Ramos (cell line): ENCODE measurements around the gene LAMTOR3.

Experiments used
- in situ Hi-C: fragments of 300-500 bp; cut with MboI; formaldehyde crosslinking; loops from one replicate; pipeline ENCODE4 v1.14.3; 2022; ENCODE audit warnings: low sequenced_read_pairs; ENCODE audit not compliant: unreplicated experiment

LAMTOR3 gene, protein sequence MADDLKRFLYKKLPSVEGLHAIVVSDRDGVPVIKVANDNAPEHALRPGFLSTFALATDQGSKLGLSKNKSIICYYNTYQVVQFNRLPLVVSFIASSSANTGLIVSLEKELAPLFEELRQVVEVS

GRCh38 chr4:99894161-99894997 lies at the start of gene LAMTOR3:
LAMTOR3 (minus strand) TSS chr4:99894427; CDS start chr4:99893963, 464 bp downstream.
- in situ Hi-C loops: loop anchor here (25.0 kb wide), 1 partner anchor 332 kb away; the partner anchor contains the start of genes MTTP and TRMT10A

DNA sequence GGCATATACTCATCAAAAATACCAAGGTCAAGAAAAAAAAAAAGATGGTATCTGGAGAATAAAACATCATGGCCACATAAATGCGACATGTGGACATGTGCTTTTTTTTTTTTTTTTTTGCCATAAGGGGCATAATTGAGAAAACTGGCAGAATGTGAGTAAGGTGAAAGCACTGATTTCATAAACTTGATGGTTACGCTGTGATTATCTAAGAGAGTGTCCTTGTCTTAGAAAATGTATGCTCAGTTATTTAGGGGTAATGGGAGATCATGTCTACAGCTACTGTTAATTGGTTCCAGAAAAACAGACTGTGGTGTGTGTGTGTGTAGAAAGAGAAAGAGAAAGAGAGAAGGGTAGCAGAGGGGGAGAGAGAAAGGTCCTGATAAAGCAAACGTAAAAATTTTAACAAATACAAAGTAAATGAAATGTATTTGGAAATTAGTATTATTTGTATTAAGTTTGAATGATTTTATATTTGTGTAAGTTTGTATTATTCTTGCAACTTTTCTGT lies 44.1 kb upstream of the LAMTOR3 start:
- in situ Hi-C loops: no loop called here

DNA sequence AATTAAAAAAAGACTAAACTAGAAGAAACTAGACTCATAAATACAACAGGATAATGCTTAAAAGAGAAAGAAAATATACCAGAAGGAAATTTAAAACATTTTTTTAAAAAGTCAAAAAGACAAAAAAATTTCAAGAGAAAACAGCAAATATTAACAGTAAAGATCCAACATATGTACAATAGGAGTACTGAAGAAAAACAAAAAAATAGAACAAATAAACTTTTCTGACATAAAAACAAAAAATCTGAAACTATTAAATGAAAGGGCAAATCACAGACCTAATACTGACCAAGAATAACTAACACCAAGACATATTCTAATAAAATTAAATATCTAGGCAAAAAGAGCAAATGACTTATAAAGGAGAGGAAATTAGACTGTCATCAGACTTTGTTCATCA lies 40.7 kb upstream of the LAMTOR3 start:
- in situ Hi-C loops: no loop called here

- in situ Hi-C loops: no loop called here
Observed at GRCh38 chr4:99927566-99927965, 33.3 kb upstream of the LAMTOR3 start.

- in situ Hi-C loops: no loop called here
Observed at GRCh38 chr4:99921174-99921573, 26.9 kb upstream of the LAMTOR3 start.

DNA sequence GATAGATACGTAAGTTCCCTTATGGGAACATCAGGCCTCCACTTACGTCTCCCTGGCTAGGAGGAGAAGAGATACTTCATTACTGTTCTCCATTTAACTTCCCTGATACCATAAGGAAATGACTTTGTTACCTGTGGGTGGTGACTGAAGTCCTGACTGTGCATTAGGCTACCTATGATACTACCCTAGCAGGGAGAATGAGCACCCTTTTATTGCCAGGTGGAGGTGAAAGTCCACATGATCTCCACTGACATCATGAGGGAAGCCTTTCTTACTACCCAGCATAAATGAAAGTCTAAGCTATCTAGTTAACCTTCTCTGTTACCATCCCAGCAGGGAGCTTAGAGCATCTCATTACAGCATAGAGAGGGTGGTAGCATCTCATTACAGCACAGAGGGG lies 24.4 kb upstream of the LAMTOR3 start:
- in situ Hi-C loops: no loop called here

DNA sequence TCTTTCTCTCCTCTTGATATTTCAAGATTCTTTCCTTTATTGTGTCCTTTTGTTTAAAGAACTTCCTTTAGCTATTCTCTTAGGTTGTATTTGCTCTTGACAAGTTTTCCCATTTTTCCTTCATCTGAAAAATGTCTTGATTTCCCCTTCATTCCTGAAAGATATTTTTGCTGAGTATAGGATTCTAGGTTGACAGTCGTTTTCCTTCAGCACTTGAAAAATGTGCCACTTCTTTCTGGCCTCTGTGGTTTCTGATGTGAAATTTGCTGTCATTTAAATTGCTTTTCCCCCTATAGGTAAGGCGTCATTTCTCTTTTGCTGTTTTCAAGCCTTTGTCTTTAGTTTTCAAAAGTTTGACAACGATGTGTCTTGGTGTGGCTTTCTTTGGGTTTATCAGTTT lies 23.3 kb upstream of the LAMTOR3 start:
- in situ Hi-C loops: no loop called here

- in situ Hi-C loops: no loop called here
Observed at GRCh38 chr4:99915449-99915848, 21.2 kb upstream of the LAMTOR3 start.

GRCh38 chr4:99894998-99895397 lies 771 bp upstream of the LAMTOR3 start:
- in situ Hi-C loops: loop anchor here (25.0 kb wide), 1 partner anchor 333 kb away; the partner anchor contains the start of genes MTTP and TRMT10A

DNA sequence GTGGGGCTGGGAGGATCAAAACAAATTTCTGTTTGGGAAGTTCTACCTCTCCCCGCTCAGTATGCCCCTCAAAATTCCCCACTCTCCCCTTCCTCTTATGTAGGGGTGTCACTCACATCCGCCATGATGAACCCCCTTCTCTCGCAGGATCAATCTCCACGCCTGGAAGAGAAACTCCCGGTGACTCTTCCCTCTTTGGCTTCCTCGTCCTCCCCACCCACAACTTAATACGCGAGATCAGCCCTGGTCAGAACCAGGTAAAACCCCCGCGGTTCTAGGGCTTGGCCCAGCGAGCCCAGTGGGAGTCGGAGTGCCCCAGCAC lies 427 bp downstream of the LAMTOR3 start:
- in situ Hi-C loops: loop anchor here (25.0 kb wide), 1 partner anchor 331 kb away; the partner anchor contains the start of genes MTTP and TRMT10A

- in situ Hi-C loops: loop anchor here (25.0 kb wide), 1 partner anchor 331 kb away; the partner anchor contains the start of genes MTTP and TRMT10A
Observed at GRCh38 chr4:99893029-99893428, 1.2 kb downstream of the LAMTOR3 start.

DNA sequence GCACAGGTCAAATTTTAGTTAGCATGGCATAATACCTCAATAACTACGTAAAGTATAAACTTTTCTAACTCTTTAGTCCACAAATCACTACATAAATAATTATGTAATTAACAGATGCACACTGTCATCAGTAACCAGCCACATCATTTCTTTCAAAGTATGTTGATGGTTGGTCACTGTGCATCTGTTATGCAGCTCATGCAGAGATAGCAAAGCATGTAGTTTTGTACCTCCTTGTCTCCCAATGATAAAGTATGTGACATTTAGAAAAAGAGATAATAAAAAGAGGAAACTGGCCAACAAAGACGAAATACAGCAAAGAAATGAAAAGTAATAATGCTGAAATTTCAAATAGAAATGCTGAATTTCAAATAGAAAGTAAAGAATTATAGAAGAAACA lies 2.9 kb downstream of the LAMTOR3 start:
- in situ Hi-C loops: loop anchor here (25.0 kb wide), 1 partner anchor 329 kb away; the partner anchor contains the start of genes MTTP and TRMT10A

DNA sequence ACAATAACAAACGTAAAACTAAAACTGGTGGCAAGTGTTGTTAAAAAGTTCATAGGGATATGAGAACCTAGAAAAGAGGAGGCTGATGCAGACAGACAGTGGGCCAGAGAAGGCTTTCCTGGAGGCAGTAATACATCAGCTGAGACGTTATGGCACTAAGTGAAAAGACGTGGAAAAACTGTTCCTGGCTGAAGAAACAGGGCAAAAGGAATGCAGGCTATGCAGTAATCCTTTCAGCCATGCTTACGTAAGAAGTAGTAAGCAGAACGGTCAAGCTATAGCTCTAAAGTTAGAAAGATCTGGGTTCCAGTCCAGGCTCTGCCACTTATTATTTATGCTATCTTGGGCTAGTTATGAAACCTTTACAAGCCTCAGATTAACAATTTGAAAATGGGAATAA lies 6.4 kb downstream of the LAMTOR3 start:
- in situ Hi-C loops: loop anchor here (25.0 kb wide), 1 partner anchor 326 kb away; the partner anchor contains the start of genes MTTP and TRMT10A

- in situ Hi-C loops: loop anchor here (25.0 kb wide), 1 partner anchor 324 kb away; the partner anchor contains the start of genes MTTP and TRMT10A
Observed at GRCh38 chr4:99886146-99886545, 8.1 kb downstream of the LAMTOR3 start.

DNA sequence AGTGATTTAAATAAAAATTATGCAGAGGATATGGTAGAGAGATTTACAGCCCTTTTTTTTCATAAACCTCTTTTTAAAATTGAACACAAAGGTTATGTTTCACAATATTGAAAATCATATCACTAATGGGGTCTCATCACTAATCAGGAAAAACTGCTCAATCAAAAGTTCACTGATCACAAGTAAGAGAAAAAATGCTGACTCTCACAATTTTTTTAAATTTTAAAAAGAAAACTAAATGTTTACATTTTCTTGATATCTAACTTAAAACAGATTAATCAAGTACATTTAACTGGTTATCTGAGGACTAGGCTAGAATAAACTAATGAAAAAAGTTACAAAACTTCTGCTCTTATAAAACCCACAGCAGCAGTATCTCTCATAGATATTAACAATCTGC lies 8.5 kb downstream of the LAMTOR3 start:
- in situ Hi-C loops: loop anchor here (25.0 kb wide), 1 partner anchor 323 kb away; the partner anchor contains the start of genes MTTP and TRMT10A

DNA sequence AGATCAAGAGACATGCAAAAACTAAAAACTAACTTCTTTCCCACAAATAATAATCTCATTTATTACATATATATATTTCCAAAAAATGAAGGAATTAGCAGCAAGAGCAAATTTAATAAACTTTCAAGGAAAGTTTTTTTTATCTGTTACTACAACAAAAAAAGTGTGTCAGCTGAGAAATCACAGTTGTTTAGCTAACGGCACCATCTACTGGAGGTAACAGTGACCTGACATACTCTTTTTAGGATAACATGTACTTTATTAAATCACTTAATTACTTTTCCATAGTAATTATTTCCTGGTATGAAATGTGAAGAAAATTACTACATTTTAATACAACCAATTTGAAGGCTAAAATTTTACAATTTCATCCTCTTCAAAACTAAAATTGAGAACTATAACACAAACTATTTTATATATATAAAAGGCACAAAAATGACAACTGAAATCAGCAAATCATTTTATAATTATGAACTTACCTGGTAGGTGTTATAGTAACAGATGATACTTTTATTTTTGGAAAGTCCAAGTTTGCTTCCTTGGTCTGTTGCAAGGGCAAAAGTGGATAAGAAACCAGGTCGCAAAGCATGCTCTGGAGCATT lies 9.1 kb downstream of the LAMTOR3 start:
- in situ Hi-C loops: loop anchor here (25.0 kb wide), 1 partner anchor 323 kb away; the partner anchor contains the start of genes MTTP and TRMT10A

DNA sequence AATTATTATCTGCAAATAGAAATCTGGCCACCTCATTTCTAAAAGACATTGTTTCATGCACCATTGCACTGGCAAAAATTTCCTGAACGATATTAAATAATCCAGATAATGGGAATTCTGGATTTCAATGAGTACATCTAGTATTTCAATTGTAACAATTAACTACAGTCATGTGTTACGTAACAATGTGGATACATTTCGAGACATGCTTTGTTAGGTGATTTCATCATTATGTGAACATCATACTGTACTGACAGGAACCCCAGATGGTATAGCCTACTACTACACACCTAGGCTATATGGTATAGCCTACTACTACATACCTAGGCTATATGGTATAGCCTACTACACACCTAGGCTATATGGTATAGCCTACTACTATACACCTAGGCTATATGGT lies 14.8 kb downstream of the LAMTOR3 start:
- in situ Hi-C loops: loop anchor here (25.0 kb wide), 1 partner anchor 317 kb away; the partner anchor contains the start of genes MTTP and TRMT10A

GRCh38 chr4:99878604-99879003 lies 15.6 kb downstream of the LAMTOR3 start:
- in situ Hi-C loops: loop anchor here (25.0 kb wide), 1 partner anchor 316 kb away; the partner anchor contains the start of genes MTTP and TRMT10A

- in situ Hi-C loops: loop anchor here (25.0 kb wide), 1 partner anchor 315 kb away; the partner anchor contains the start of genes MTTP and TRMT10A
Observed at GRCh38 chr4:99876946-99877345, 17.3 kb downstream of the LAMTOR3 start.

DNA sequence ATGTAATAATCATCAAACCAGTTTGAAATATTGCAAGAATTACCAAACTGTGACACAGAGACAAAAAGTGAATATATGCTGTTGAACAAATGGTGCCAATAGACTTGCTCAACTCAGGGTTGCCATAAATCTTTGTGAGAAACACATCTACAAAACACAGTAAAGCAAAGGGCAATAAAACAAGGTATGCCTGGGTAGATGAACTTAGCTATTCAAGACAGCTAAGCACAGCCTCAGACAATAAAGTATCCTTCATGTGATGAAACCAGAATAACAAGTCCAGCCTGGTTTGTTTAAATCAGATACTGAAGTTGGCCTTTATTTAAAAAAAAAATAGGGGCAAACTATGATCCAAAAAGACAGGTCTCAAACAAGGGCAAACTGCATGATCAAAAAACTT lies 19.2 kb downstream of the LAMTOR3 start:
- in situ Hi-C loops: loop anchor here (25.0 kb wide), 1 partner anchor 313 kb away; the partner anchor contains the start of genes MTTP and TRMT10A
